Neural progenitor cell (in vitro differentiated cells): ENCODE measurements around the gene PLEKHA7. TPM values are rescaled to one million over a fixed set of nuclear protein-coding genes. Genes with fewer than 3 reads are reported as not detected.

ENCODE experiments used
- DNase-seq: peaks from one replicate; pipeline ENCODE4 v3.0.0-alpha.2; 2016; ENCODE audit warnings: low spot score
- H2AFZ ChIP-seq: fragments of 200-600 bp; sonication (generic); replicated peaks from 2 replicates; pipeline ENCODE4 v1.6.1; 2016; ENCODE audit warnings: antibody characterized with exemption
- H3F3A ChIP-seq: fragments of 200-600 bp; sonication (generic); 2 replicates; pipeline ENCODE4 v1.6.1; 2016; ENCODE audit warnings: antibody characterized with exemption, low read depth
- H3K27ac ChIP-seq: fragments of 200-600 bp; sonication (generic); 2 replicates; pipeline ENCODE4 v1.5.1; 2016; ENCODE audit warnings: mild to moderate bottlenecking
- H3K27me3 ChIP-seq: fragments of 200-600 bp; sonication (generic); 2 replicates; pipeline ENCODE4 v1.6.1; 2016; ENCODE audit warnings: mild to moderate bottlenecking, moderate library complexity
- H3K36me3 ChIP-seq: fragments of 200-600 bp; sonication (generic); 2 replicates; pipeline ENCODE4 v1.5.1; 2016
- H3K4me1 ChIP-seq: fragments of 200-600 bp; sonication (generic); 2 replicates; pipeline ENCODE4 v1.6.1; 2016; ENCODE audit warnings: mixed run types
- H3K4me2 ChIP-seq: fragments of 200-600 bp; sonication (generic); 2 replicates; pipeline ENCODE4 v1.6.1; 2016
- H3K4me3 ChIP-seq: fragments of 200-600 bp; sonication (generic); 2 replicates; pipeline ENCODE4 v1.5.1; 2016
- H3K79me2 ChIP-seq: fragments of 200-600 bp; sonication (generic); 2 replicates; pipeline ENCODE4 v1.6.1; 2016; ENCODE audit warnings: low read depth
- H3K9ac ChIP-seq: fragments of 200-600 bp; sonication (generic); 2 replicates; pipeline ENCODE4 v1.6.1; 2016
- H3K9me3 ChIP-seq: fragments of 200-600 bp; sonication (generic); 2 replicates; pipeline ENCODE4 v1.5.1; 2016; ENCODE audit warnings: low read depth
- H4K20me1 ChIP-seq: fragments of 200-600 bp; sonication (generic); 2 replicates; pipeline ENCODE4 v1.6.1; 2016; ENCODE audit warnings: low read depth
- H3K27ac Mint-ChIP-seq: 3 replicates; pipeline ENCODE4 v1.8.0; 2021; ENCODE audit warnings: mixed read lengths
- H3K27me3 Mint-ChIP-seq: 2 replicates; pipeline ENCODE4 v1.8.0; 2022; ENCODE audit warnings: low read depth, mild to moderate bottlenecking, inconsistent platforms, moderate library complexity, mixed read lengths; ENCODE audit not compliant: insufficient read depth
- H3K36me3 Mint-ChIP-seq: 3 replicates; pipeline ENCODE4 v1.8.0; 2021; ENCODE audit warnings: mixed read lengths
- H3K4me1 Mint-ChIP-seq: 3 replicates; pipeline ENCODE4 v1.8.0; 2021; ENCODE audit warnings: mixed read lengths
- H3K4me3 Mint-ChIP-seq: 3 replicates; pipeline ENCODE4 v1.8.0; 2021; ENCODE audit warnings: mild to moderate bottlenecking, moderate library complexity, mixed read lengths
- H3K9me3 Mint-ChIP-seq: 3 replicates; pipeline ENCODE4 v1.8.0; 2020; ENCODE audit warnings: mixed read lengths
- CTCF ChIP-seq: fragments of 200-600 bp; sonication (generic); IDR thresholded peaks from 2 replicates; pipeline ENCODE4 v1.5.1; 2017; ENCODE audit warnings: antibody characterized with exemption, mild to moderate bottlenecking
- EZH2 ChIP-seq: fragments of 200-600 bp; sonication (generic); IDR thresholded peaks from 2 replicates; pipeline ENCODE4 v1.6.1; 2017; ENCODE audit warnings: antibody characterized with exemption, mild to moderate bottlenecking, moderate library complexity
- EZH2phosphoT487 ChIP-seq: fragments of 200-600 bp; sonication (generic); IDR thresholded peaks from 2 replicates; pipeline ENCODE4 v1.6.1; 2017; ENCODE audit warnings: antibody characterized with exemption
- total RNA-seq: library from RNA; depleted of rRNA; stranded (reverse); fragments of >200 nt; gene quantifications from 2 replicates; pipeline ENCODE4 v1.2.3, GENCODE V29; 2015; ENCODE audit warnings: low replicate concordance

Gene PLEKHA7
- total RNA-seq, 1 donor from 2014 or later = 20.3 TPM

- Mint-ChIP-seq H3K4me1 (no peaks in the 10 kb centered on the region), H3K27ac (no peak overlapping the region), H3K9me3 (no peaks in the 10 kb centered on the region), H3K4me3 (no peak overlapping the region), H3K27me3 (no peaks in the 10 kb centered on the region), H3K36me3 (peaks cover 18% of the 10 kb centered on the region)
- no peaks in the 10 kb centered on the region for H3K9me3 ChIP-seq
- H2AFZ ChIP-seq = no peak overlapping the region
- peaks cover 35% of the 10 kb centered on the region for H3F3A ChIP-seq
- no peak overlapping the region for H3K4me2 ChIP-seq
- H4K20me1 ChIP-seq = no peaks in the 10 kb centered on the region
- peaks cover 1% of the 10 kb centered on the region for H3K36me3 ChIP-seq
- peak overlapping the region; percentile 37 for H3K27ac ChIP-seq
- H3K9ac ChIP-seq = no peak overlapping the region
- H3K4me3 ChIP-seq = no peak overlapping the region
- TF ChIP-seq EZH2phosphoT487 = no peak
- TF ChIP-seq CTCF = no peak
- TF ChIP-seq EZH2 = no peak
- DNase-seq = no peak
- no peaks in the 10 kb centered on the region for H3K27me3 ChIP-seq
- no peaks in the 10 kb centered on the region for H3K79me2 ChIP-seq
- no peaks in the 10 kb centered on the region for H3K4me1 ChIP-seq
These were observed 254.2 kb downstream of the PLEKHA7 start for GRCh38 chr11:16759857-16760508.

- H3K27ac Mint-ChIP-seq = no peak overlapping the region
- no peak overlapping the region for H3K9ac ChIP-seq
- no peaks in the 10 kb centered on the region for H3K79me2 ChIP-seq
- H3K27me3 Mint-ChIP-seq = no peaks in the 10 kb centered on the region
- no peak overlapping the region for H3K4me3 Mint-ChIP-seq
- H3K4me3 ChIP-seq = no peak overlapping the region
- H3K4me2 ChIP-seq = no peak overlapping the region
- no peak for DNase-seq
- H3K36me3 ChIP-seq = peaks cover 14% of the 10 kb centered on the region
- H3K27ac ChIP-seq = no peak overlapping the region
- peaks cover 24% of the 10 kb centered on the region for H3K36me3 Mint-ChIP-seq
- H3K9me3 Mint-ChIP-seq = no peaks in the 10 kb centered on the region
- no peaks in the 10 kb centered on the region for H3K9me3 ChIP-seq
- peaks cover 4% of the 10 kb centered on the region for H4K20me1 ChIP-seq
- no peaks in the 10 kb centered on the region for H3K27me3 ChIP-seq
- H2AFZ ChIP-seq = no peak overlapping the region
- no peaks in the 10 kb centered on the region for H3K4me1 ChIP-seq
- H3K4me1 Mint-ChIP-seq = no peaks in the 10 kb centered on the region
- TF ChIP-seq EZH2phosphoT487 (no peak), CTCF (no peak), EZH2 (no peak)
- H3F3A ChIP-seq = peaks cover 43% of the 10 kb centered on the region
These were observed 255.7 kb downstream of the PLEKHA7 start for GRCh38 chr11:16758382-16759024.

GRCh38 chr11:16750417-16750816 lies 263.8 kb downstream of the PLEKHA7 start:
- no peaks in the 10 kb centered on the region for H3K27me3 ChIP-seq
- H3K4me3 Mint-ChIP-seq = no peak overlapping the region
- H3K27ac ChIP-seq = no peak overlapping the region
- no peak overlapping the region for H3K4me3 ChIP-seq
- no peak overlapping the region for H3K4me2 ChIP-seq
- H3K4me1 Mint-ChIP-seq = peaks cover 4% of the 10 kb centered on the region
- peaks cover 66% of the 10 kb centered on the region for H4K20me1 ChIP-seq
- no peaks in the 10 kb centered on the region for H3K9me3 ChIP-seq
- H3K4me1 ChIP-seq = no peaks in the 10 kb centered on the region
- H3K36me3 ChIP-seq = peaks cover 62% of the 10 kb centered on the region
- H3K36me3 Mint-ChIP-seq = peaks cover 60% of the 10 kb centered on the region
- no peaks in the 10 kb centered on the region for H3K27me3 Mint-ChIP-seq
- peaks cover 44% of the 10 kb centered on the region for H3K79me2 ChIP-seq
- DNase-seq = no peak
- H3F3A ChIP-seq = peaks cover 8% of the 10 kb centered on the region
- no peak overlapping the region for H3K9ac ChIP-seq
- no peaks in the 10 kb centered on the region for H3K9me3 Mint-ChIP-seq
- no peak overlapping the region for H3K27ac Mint-ChIP-seq
- TF ChIP-seq EZH2phosphoT487 = no peak
- TF ChIP-seq CTCF = no peak
- TF ChIP-seq EZH2 = no peak
- H2AFZ ChIP-seq = no peak overlapping the region
